PC-3 (cell line): ENCODE measurements around the gene NLGN1. TPM values are rescaled to one million over a fixed set of nuclear protein-coding genes. Genes with fewer than 3 reads are reported as not detected.

Experiments used
- ATAC-seq: fragments of 200-7000 bp; cut with Tn5 transposase; 2 replicates; pipeline ENCODE4 v1.9.1; 2020; ENCODE audit warnings: mild to moderate bottlenecking, moderate library complexity
- BruUV-seq: library from RNA; stranded (reverse); fragments of 400-500 nt; replicated peaks from 2 replicates; lab custom pipeline; 2021; lab: Mats Ljungman, UMichigan
- CTCF ChIA-PET: fragments of 300-600 bp; sonication (Branson Sonifier 250); formaldehyde crosslinking; loops from one replicate; lab custom pipeline; 2022; ENCODE audit warnings: antibody characterized with exemption; lab: Charles Lee
- POLR2A ChIA-PET: fragments of 300-600 bp; sonication (Branson Sonifier 250); formaldehyde crosslinking; loops from one replicate; lab custom pipeline; 2022; ENCODE audit warnings: antibody characterized with exemption; ENCODE audit not compliant: unreplicated experiment; lab: Charles Lee
- DNase-seq: peaks from one replicate; pipeline ENCODE4 v3.0.0-alpha.2; 2015
- H2AFZ ChIP-seq: fragments of 300-600 bp; sonication (generic); 2 replicates; pipeline ENCODE4 v1.6.0; 2016; ENCODE audit warnings: antibody characterized with exemption, low read length
- H3F3A ChIP-seq: fragments of 300-600 bp; sonication (generic); one replicate; pipeline ENCODE4 v1.6.0; 2017; ENCODE audit warnings: antibody characterized with exemption, low read length, control low read depth, mild to moderate bottlenecking; ENCODE audit not compliant: unreplicated experiment
- H3K27ac ChIP-seq: fragments of 300-600 bp; sonication (generic); 2 replicates; pipeline ENCODE4 v1.5.1; 2016; ENCODE audit warnings: mild to moderate bottlenecking, low read length
- H3K27me3 ChIP-seq: fragments of 300-600 bp; sonication (generic); 2 replicates; pipeline ENCODE4 v1.6.1; 2016; ENCODE audit warnings: low read length, mixed read lengths
- H3K36me3 ChIP-seq: fragments of 300-600 bp; sonication (generic); 2 replicates; pipeline ENCODE4 v1.6.1; 2016; ENCODE audit warnings: low read depth, mixed run types, low read length, mixed read lengths
- H3K4me1 ChIP-seq: fragments of 300-600 bp; sonication (generic); 2 replicates; pipeline ENCODE4 v1.5.1; 2016; ENCODE audit warnings: low read length; ENCODE audit not compliant: insufficient read depth
- H3K4me2 ChIP-seq: fragments of 300-600 bp; sonication (generic); 2 replicates; pipeline ENCODE4 v1.6.0; 2016; ENCODE audit warnings: low read length
- H3K4me3 ChIP-seq: fragments of 300-600 bp; sonication (generic); 2 replicates; pipeline ENCODE4 v1.5.1; 2016; ENCODE audit warnings: mild to moderate bottlenecking, low read length, mixed read lengths
- H3K79me2 ChIP-seq: fragments of 300-600 bp; sonication (generic); 2 replicates; pipeline ENCODE4 v1.6.1; 2017; ENCODE audit warnings: low read length, mixed read lengths
- H3K9ac ChIP-seq: fragments of 300-600 bp; sonication (generic); 2 replicates; pipeline ENCODE4 v1.6.0; 2016; ENCODE audit warnings: mild to moderate bottlenecking, low read length
- H3K9me2 ChIP-seq: fragments of 300-600 bp; sonication (generic); replicated peaks from 2 replicates; pipeline ENCODE4 v1.6.1; 2016; ENCODE audit warnings: mixed run types, low read length, mixed read lengths
- H3K9me3 ChIP-seq: fragments of 300-600 bp; sonication (generic); 2 replicates; pipeline ENCODE4 v1.6.1; 2016; ENCODE audit warnings: low read length, mixed read lengths
- H4K20me1 ChIP-seq: fragments of 300-600 bp; sonication (generic); 2 replicates; pipeline ENCODE4 v1.6.1; 2016; ENCODE audit warnings: low read length, mixed read lengths
- EZH2 ChIP-seq: fragments of 300-600 bp; sonication (generic); IDR thresholded peaks from one replicate; pipeline ENCODE4 v1.6.1; 2017; ENCODE audit warnings: antibody characterized with exemption, mild to moderate bottlenecking, low read length; ENCODE audit not compliant: unreplicated experiment
- EZH2phosphoT487 ChIP-seq: fragments of 300-600 bp; sonication (generic); IDR thresholded peaks from 2 replicates; pipeline ENCODE4 v1.6.1; 2018; ENCODE audit warnings: mild to moderate bottlenecking, antibody characterized with exemption, low read length, borderline replicate concordance
- intact Hi-C: fragments of 100-400 bp; cut with micrococcal nuclease; formaldehyde crosslinking; loops from 2 replicates; pipeline ENCODE4 v1.9.0; 2023
- total RNA-seq: library from RNA; depleted of rRNA; stranded (reverse); fragments of >200 nt; gene quantifications from 2 replicates; pipeline ENCODE4 v1.2.3, GENCODE V29; 2014
- TF ChIP-seq, protein P1 (sequence below): fragments of 300-600 bp; sonication (generic); conservative IDR thresholded peaks from 2 replicates; pipeline ENCODE4 v1.5.1; 2017; ENCODE audit warnings: antibody characterized with exemption, low read depth, mild to moderate bottlenecking, low read length

Gene NLGN1
- total RNA-seq, 1 experiment from 2014 or later = 0.77 TPM

DNA sequence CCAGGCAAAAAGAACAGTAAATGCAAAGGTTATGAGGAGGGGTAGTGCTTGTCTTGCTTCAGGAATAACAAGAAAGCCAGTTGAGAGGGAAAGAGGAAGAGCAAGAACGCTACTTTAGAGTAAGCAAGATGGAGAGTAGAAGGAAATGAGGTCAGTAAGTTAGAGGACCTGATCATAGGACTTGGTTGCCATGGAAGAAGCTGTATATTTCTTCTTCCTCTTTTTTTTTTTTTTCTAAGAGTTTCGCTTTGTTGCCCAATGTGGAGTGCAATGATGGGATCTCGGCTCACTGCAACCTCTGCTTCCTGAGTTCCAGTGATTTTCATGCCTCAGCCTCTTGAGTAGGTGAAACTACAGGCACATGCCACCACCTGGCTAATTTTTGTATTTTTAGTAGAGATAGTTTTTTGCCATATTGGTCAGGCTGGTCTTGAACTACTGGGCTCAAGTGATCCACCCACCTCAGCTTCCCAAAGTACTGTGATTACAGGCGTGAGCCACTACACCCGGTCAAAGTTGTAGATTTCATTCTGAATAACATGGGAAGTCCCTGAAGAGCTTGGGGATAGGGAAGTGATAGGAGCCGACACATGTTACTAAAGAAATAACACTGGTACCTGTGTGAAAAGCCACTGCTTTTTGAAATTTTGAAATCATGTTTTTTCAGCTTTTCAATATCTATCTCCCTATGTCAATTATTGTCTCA lies 933.7 kb downstream of the NLGN1 start:
- no peak for DNase-seq
- Histone ChIP-seq H3K9me3 (no peaks in the 10 kb centered on the region), H3K9me2 (no peaks in the 10 kb centered on the region), H3K4me3 (no peak overlapping the region), H3K27ac (no peak overlapping the region), H3F3A (no peaks in the 10 kb centered on the region), H3K27me3 (no peaks in the 10 kb centered on the region), H3K4me2 (no peak overlapping the region), H3K4me1 (peaks cover 44% of the 10 kb centered on the region), H2AFZ (no peak overlapping the region), H3K36me3 (no peaks in the 10 kb centered on the region), H4K20me1 (no peaks in the 10 kb centered on the region), H3K79me2 (no peaks in the 10 kb centered on the region), H3K9ac (no peak overlapping the region)
- POLR2A ChIA-PET = no interaction called here
- CTCF ChIA-PET = no interaction called here
- ATAC-seq = no peak
- TF ChIP-seq EZH2phosphoT487 (no peak), EZH2 (no peak)
- TF ChIP-seq, protein P1, sequence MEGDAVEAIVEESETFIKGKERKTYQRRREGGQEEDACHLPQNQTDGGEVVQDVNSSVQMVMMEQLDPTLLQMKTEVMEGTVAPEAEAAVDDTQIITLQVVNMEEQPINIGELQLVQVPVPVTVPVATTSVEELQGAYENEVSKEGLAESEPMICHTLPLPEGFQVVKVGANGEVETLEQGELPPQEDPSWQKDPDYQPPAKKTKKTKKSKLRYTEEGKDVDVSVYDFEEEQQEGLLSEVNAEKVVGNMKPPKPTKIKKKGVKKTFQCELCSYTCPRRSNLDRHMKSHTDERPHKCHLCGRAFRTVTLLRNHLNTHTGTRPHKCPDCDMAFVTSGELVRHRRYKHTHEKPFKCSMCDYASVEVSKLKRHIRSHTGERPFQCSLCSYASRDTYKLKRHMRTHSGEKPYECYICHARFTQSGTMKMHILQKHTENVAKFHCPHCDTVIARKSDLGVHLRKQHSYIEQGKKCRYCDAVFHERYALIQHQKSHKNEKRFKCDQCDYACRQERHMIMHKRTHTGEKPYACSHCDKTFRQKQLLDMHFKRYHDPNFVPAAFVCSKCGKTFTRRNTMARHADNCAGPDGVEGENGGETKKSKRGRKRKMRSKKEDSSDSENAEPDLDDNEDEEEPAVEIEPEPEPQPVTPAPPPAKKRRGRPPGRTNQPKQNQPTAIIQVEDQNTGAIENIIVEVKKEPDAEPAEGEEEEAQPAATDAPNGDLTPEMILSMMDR = no peak
- intact Hi-C loops = loop anchor here (5.0 kb wide), 2 partner anchors 106 to 134 kb away; no protein-coding TSS in a partner anchor
- no TSS peak for BruUV-seq

DNA sequence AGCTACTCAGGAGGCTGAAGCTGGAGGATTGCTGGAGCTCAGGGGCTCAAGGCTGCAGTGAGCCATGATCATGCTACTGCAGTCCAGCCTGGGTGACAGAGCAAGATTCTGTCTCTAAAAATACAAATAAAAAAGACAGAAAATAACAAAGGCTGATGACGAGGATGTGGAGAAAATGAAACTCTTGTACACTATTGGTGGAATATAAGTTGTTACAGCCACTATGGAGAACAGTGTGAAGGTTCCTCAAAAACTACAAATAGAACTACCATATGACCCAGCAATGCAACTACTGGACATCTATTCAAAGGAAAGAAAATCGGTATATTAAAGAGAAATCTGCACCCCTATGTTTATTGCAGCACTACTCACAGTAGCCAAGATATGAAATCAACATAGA lies 934.8 kb downstream of the NLGN1 start:
- H3K4me1 ChIP-seq = peaks cover 44% of the 10 kb centered on the region
- CTCF ChIA-PET = no interaction called here
- no peaks in the 10 kb centered on the region for H3K27me3 ChIP-seq
- intact Hi-C loops = loop anchor here (5.0 kb wide), 2 partner anchors 105 to 135 kb away; no protein-coding TSS in a partner anchor
- DNase-seq (no peak), ATAC-seq (no peak)
- no peak overlapping the region for H2AFZ ChIP-seq
- H4K20me1 ChIP-seq = no peaks in the 10 kb centered on the region
- no TSS peak for BruUV-seq
- H3K4me3 ChIP-seq = no peak overlapping the region
- TF ChIP-seq, protein P1 = no peak
- TF ChIP-seq EZH2 = no peak
- TF ChIP-seq EZH2phosphoT487 = no peak
- H3K9ac ChIP-seq = no peak overlapping the region
- POLR2A ChIA-PET = no interaction called here
- H3K9me3 ChIP-seq = no peaks in the 10 kb centered on the region
- no peaks in the 10 kb centered on the region for H3F3A ChIP-seq
- H3K27ac ChIP-seq = no peak overlapping the region
- no peaks in the 10 kb centered on the region for H3K79me2 ChIP-seq
- no peaks in the 10 kb centered on the region for H3K9me2 ChIP-seq
- no peaks in the 10 kb centered on the region for H3K36me3 ChIP-seq
- no peak overlapping the region for H3K4me2 ChIP-seq

DNA sequence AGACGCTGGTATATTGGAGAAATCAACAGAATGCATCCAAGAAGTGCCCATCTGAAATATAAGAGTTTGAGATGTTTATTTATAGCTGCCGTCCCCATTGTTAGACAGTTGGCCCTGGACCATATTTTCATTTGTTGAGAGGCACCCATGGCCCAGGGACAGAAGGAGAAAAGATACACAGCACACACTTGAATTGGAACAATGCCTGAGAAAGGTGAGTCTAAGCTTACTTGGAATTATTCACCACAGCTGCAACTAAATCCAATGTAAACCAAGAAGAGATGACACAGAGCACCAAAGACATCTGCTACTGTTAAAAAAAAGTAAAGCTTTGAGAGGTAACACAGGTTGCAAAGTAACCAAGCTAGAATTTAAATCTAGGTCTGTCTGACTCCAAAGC lies 936.1 kb downstream of the NLGN1 start:
- Histone ChIP-seq H3K4me2 (peak overlapping the region; percentile 54), H3K4me3 (peak overlapping the region; percentile 16; the same call in 1 of the 2 replicates), H3K79me2 (no peaks in the 10 kb centered on the region), H3K9me3 (no peaks in the 10 kb centered on the region), H2AFZ (no peak overlapping the region), H3K27me3 (no peaks in the 10 kb centered on the region), H3K36me3 (no peaks in the 10 kb centered on the region), H3K9me2 (no peaks in the 10 kb centered on the region), H3K9ac (peak overlapping the region; percentile 52), H3K27ac (peak overlapping the region; percentile 93), H4K20me1 (no peaks in the 10 kb centered on the region), H3F3A (no peaks in the 10 kb centered on the region), H3K4me1 (peaks cover 44% of the 10 kb centered on the region)
- intact Hi-C loops = loop anchor here (5.0 kb wide), 2 partner anchors 104 to 136 kb away; no protein-coding TSS in a partner anchor
- DNase-seq = peak; percentile 93
- no TSS peak for BruUV-seq
- peak; percentile 83 for ATAC-seq
- ChIA-PET CTCF (no interaction called here), POLR2A (interaction anchor here (0.7 kb wide), 1 partner anchor 12 kb away, joined by 5 read pairs; no protein-coding TSS in a partner anchor)
- TF ChIP-seq, protein P1 = no peak
- TF ChIP-seq EZH2 = no peak
- no peak for TF ChIP-seq EZH2phosphoT487
